Measurements from ENCODE around the gene SLC24A1.

The SLC24A1 gene

GRCh38 chr15:65651831-65652749, 30.4 kb downstream of the SLC24A1 start:
- DNase-seq (ENCODE audit: low read depth, low spot score): no peak

DNA sequence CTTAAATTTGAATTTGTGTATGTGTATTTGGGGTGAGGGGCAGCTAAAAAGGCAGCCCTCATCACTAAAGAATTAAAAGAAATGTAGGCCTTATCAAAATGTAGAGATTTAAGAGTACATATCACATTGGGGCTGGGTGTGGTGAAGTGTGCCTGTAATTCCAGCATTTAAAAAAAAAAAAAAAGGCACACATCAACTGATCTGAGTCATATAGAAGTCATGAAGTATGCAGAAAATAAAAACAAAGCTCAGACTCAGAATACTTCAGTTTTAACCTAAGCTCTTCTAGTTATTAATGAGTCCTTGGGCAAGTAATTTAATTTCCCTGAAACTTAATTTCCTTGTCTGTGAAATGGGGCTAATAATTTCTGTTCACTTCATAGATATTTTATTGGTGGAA, 31.6 kb downstream of the SLC24A1 start:
- DNase-seq (ENCODE audit: low read depth, low spot score): no peak

GRCh38 chr15:65653801-65654521, 32.2 kb downstream of the SLC24A1 start:
- DNase-seq (ENCODE audit: low read depth, low spot score): no peak

GRCh38 chr15:65655026-65655425, 33.3 kb downstream of the SLC24A1 start:
- DNase-seq (ENCODE audit: low read depth, low spot score): no peak

DNA sequence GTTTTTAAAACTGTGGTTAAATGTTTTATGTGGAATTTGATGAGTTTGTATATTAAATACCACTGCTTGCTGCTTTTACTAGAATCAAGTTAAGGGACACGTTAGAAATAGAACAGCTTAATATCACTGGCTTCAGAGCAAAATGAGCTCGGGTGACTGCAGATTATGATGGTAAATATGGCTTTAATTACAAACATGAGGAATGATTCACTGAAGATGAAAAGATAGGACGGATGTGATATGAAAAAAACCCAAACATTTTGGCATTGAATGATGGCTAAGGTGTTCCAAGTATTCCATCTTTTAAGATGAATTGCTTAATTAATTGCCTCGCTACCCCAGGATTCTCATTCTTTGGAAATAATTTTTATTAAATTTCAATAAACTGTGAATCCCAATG, 33.7 kb downstream of the SLC24A1 start:
- DNase-seq (ENCODE audit: low read depth, low spot score): no peak

GRCh38 chr15:65659502-65660052, 37.8 kb downstream of the SLC24A1 start:
- no peak for DNase-seq (ENCODE audit: low read depth, low spot score)

GRCh38 chr15:65660927-65661326, 39.2 kb downstream of the SLC24A1 start:
- DNase-seq (ENCODE audit: low read depth, low spot score): no peak

DNA sequence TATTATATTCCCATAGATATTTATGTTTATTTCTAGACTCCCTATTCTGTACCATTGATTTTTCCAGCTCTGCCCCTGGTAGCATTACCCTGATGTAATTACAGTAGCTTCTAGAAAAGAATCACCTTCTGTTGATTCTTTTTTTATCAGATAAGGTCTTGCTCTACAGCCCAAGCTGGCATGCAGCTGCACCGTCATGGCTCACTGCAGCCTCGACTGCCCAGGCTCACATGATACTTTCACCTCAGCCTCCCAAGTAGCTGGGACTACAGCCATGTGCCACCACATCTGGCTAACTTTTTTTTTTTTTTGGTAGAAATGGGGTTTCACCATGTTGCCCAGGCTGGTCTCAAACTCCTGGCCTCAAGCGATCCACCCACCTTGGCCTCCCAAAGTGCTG, 41.8 kb downstream of the SLC24A1 start:
- DNase-seq (ENCODE audit: low read depth, low spot score): no peak

DNA sequence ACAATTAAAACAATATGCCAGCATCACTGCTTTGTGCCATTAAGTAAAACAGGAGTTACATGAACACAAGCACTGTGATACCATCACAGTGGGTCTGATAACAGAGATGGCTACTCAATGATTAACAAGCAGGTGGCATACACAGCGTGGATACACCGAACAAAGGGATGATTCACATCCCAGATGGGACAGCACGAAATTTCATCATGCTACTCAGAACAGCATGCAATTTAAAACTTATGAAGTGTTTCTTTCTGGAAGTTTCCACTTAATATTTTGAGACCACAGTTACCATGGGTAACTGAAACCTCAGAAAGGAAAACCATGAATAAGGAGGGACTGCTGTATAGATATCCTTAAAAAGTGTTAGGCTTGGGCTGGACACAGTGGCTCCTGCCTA, 44.5 kb downstream of the SLC24A1 start:
- no peak for DNase-seq (ENCODE audit: low read depth, low spot score)

- no peak for DNase-seq (ENCODE audit: low read depth, low spot score)
These were observed 53.8 kb downstream of the SLC24A1 start for GRCh38 chr15:65675551-65675950.

DNA sequence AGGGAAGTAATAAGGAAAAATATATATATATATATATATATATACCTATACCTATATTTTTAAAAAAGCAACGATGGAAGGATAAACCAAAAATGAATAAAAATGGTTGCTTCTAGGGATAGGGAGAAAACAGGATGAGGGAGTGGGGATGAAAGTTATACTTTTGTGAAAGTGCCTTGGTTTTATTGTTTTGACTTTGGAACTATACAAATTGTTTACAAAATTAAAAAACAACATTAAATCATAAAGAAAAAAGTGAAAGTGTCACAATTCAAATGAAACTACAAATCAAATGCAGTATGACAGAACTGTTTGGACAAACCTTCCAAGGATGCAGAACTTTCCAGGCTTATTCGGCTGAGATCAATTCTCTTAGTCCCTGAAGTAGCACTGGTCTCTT, 54.4 kb downstream of the SLC24A1 start:
- no peak for DNase-seq (ENCODE audit: low read depth, low spot score)

DNA sequence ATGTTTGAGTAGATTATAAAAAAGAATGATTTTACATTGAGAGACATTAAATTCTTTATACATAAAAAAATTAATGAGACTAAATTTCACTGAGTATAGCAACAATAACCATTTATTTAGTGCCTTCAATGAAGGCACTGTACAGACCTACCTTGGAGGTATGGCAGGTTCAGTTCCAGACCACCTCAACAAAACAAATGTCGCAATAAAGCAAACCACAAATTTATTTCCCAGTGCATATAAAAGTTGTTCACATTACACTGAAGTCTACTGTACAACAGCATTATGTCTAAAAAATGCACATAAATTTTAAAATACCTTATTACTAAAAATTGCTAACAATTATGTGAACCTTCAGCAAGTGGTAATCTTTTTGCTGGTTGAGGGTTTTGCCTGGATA, 58.8 kb downstream of the SLC24A1 start:
- DNase-seq (ENCODE audit: low read depth, low spot score): no peak

GRCh38 chr15:65682404-65682911, 60.7 kb downstream of the SLC24A1 start:
- no peak for DNase-seq (ENCODE audit: low read depth, low spot score)

DNA sequence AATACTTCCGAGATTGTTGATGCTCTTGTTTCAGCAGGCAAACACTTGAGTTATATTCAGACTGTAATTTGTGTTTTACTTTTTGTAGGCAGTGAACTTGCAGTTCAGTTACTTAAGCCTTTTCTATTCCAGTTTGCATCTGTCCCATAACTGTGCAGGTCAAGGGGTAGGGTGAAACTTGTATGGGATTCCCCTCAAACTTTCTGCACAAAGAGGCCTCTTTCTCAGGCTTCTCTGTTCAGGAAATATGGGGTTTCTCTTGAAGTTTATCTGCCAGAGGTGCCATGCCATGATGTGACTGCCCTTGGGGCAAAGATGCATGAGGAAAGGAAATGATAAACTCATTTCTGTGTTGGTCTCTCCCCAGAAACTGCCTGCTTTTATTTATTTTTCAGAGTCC, 66.7 kb downstream of the SLC24A1 start:
- DNase-seq (ENCODE audit: low read depth, low spot score): no peak

DNA sequence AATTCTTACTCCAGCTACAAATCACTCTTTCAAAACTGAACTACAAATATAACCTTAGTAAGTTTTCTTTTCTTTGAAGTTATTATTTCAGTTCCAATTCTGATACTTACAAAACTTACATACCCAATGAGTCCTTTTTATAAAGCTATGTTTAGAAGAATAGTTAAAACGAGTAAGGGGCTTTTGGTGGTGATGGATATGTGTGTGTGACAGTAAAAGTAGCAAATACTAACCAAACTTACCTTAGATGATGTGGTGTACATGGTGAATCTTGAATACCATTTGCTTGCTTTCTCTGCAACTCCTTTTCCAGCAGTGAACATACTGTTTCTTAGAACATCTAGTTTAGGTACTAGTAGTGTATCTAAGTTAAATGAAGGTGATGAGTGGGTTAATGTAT, 68.4 kb downstream of the SLC24A1 start:
- DNase-seq (ENCODE audit: low read depth, low spot score): no peak

- DNase-seq (ENCODE audit: low read depth, low spot score): no peak
These were observed 69.0 kb downstream of the SLC24A1 start for GRCh38 chr15:65690778-65691177.

GRCh38 chr15:65695081-65695480, 73.3 kb downstream of the SLC24A1 start:
- no peak for DNase-seq (ENCODE audit: low read depth, low spot score)

Measured in activated naive CD8-positive, alpha-beta T cell treated with anti-CD3 and anti-CD28 coated beads, Interleukin-2, amount 50 U/mL, for 16 hours (primary cell).